ENCODE results near the gene CAMTA1. TPM values are rescaled to one million over a fixed set of nuclear protein-coding genes. Genes with fewer than 3 reads are reported as not detected.

CAMTA1 gene
- total and polyA plus RNA-seq, 9 of the 15 experiments (the other 6 are each of a cell fraction or from before 2014, with no cell fraction given): 43.9 to 161 (median 65.9) TPM

DNA sequence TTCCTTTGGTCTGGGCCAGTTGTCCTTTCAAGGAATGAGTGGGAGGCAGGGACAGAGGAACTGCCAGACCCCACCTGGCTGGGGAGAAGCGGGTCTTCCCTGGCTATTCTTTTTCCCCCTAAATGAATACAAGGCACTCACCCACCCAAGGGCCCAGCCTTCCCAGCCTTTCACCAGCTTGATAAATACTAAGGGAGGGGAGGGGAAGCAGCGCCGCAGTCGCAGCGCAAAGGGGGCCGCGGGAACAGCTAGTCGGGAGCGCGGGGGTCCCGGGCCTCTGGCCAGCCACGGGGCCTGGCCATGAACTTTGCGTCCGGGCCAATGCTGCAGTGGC lies 894.6 kb downstream of the CAMTA1 start (continued):
- TF ChIP-seq, protein P1, sequence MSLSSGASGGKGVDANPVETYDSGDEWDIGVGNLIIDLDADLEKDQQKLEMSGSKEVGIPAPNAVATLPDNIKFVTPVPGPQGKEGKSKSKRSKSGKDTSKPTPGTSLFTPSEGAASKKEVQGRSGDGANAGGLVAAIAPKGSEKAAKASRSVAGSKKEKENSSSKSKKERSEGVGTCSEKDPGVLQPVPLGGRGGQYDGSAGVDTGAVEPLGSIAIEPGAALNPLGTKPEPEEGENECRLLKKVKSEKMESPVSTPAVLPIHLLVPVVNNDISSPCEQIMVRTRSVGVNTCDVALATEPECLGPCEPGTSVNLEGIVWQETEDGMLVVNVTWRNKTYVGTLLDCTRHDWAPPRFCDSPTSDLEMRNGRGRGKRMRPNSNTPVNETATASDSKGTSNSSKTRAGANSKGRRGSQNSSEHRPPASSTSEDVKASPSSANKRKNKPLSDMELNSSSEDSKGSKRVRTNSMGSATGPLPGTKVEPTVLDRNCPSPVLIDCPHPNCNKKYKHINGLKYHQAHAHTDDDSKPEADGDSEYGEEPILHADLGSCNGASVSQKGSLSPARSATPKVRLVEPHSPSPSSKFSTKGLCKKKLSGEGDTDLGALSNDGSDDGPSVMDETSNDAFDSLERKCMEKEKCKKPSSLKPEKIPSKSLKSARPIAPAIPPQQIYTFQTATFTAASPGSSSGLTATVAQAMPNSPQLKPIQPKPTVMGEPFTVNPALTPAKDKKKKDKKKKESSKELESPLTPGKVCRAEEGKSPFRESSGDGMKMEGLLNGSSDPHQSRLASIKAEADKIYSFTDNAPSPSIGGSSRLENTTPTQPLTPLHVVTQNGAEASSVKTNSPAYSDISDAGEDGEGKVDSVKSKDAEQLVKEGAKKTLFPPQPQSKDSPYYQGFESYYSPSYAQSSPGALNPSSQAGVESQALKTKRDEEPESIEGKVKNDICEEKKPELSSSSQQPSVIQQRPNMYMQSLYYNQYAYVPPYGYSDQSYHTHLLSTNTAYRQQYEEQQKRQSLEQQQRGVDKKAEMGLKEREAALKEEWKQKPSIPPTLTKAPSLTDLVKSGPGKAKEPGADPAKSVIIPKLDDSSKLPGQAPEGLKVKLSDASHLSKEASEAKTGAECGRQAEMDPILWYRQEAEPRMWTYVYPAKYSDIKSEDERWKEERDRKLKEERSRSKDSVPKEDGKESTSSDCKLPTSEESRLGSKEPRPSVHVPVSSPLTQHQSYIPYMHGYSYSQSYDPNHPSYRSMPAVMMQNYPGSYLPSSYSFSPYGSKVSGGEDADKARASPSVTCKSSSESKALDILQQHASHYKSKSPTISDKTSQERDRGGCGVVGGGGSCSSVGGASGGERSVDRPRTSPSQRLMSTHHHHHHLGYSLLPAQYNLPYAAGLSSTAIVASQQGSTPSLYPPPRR (CRISPR knock-in tag; IDR thresholded peaks at IDR 0.05; ENCODE audit: borderline replicate concordance): no peak

- H3K9ac ChIP-seq (ENCODE audit: insufficient read depth in 1 of 2, low read depth in 2 of 2, low read length in 2 of 2): peak overlapping the region in 1 of 2 experiments; percentile 55; a peak in 1 of 4 replicates
- H2AFZ ChIP-seq (ENCODE audit: low read depth, low read length): no peak overlapping the region
- 6% methylated on average over 72 of the region's 89 CpGs for WGBS (ENCODE audit: insufficient coverage, low coverage, missing lambda C conversion rate)
- DNase-seq (ENCODE audit: extremely low read depth in 1 of 4, low spot score in 3 of 4) (peak; percentile 18 to 75 (median 60)), ATAC-seq (peak; percentile 68), FAIRE-seq (no peak)
- H3K27me3 ChIP-seq (ENCODE audit: control insufficient read depth in 2 of 2, insufficient read depth in 2 of 2, low read length in 2 of 2): peaks cover 75 to 98% of the 10 kb centered on the region in 2 experiments
- peaks cover 0 to 18% of the 10 kb centered on the region in 2 experiments; a peak in 2 of 5 replicates for H3K4me1 ChIP-seq (replicated peaks in 1 of 2; ENCODE audit: control insufficient read depth in 2 of 2, insufficient read depth in 2 of 2, low read length in 2 of 2)
- in situ Hi-C loops (cut with MboI): loop anchor here (5.0 kb wide), 1 partner anchor 222 kb away; no protein-coding TSS in a partner anchor
- POLR2A ChIA-PET: interaction anchor here (0.8 to 1.6 kb wide), 2 partner anchors 17 to 206 kb away, joined by 3 read pairs; no protein-coding TSS in a partner anchor
- peak overlapping the region; percentile 41; the same call in 1 of the 2 replicates for H3K4me2 ChIP-seq (ENCODE audit: insufficient read depth, low read length)
- no peaks in the 10 kb centered on the region for H3K36me3 ChIP-seq (ENCODE audit: control insufficient read depth, insufficient read depth, low read length)
- intact Hi-C loops (cut with micrococcal nuclease): no loop called here
- no TSS peak for BruUV-seq (replicated peaks)
- CTCF ChIA-PET (ENCODE audit: low intra/inter-chr PET ratio): no interaction called here
- no peaks in the 10 kb centered on the region for H3K9me1 ChIP-seq (ENCODE audit: control insufficient read depth, insufficient read depth, low read length)
- H3K79me2 ChIP-seq (ENCODE audit: control insufficient read depth, insufficient read depth, low read length): no peaks in the 10 kb centered on the region
- no peaks in the 10 kb centered on the region for H3K9me3 ChIP-seq (replicated peaks; ENCODE audit: control insufficient read depth, insufficient read depth, low read depth, low read length)
- peaks cover 30% of the 10 kb centered on the region for H4K20me1 ChIP-seq (replicated peaks; ENCODE audit: control insufficient read depth, insufficient read depth, low read length)
- H3K4me3 ChIP-seq: peak overlapping the region; percentile 34
- H3K27ac ChIP-seq (ENCODE audit: extremely low read depth, low read depth, low read length): no peak overlapping the region
- TF ChIP-seq NRF1 (conservative IDR thresholded peaks at IDR 0.05 in 1 of 2, IDR thresholded peaks at IDR 0.05 in 1 of 2) (peak; percentile 69), SAFB (IDR thresholded peaks at IDR 0.05; ENCODE audit: borderline replicate concordance, low read depth, low read length) (0 out of 2 replicates have a peak, but pooled peaks have one; percentile 29), L3MBTL2 (IDR thresholded peaks at IDR 0.05) (0 out of 2 replicates have a peak, but pooled peaks have one; percentile 26), VEZF1 (CRISPR knock-in tag; IDR thresholded peaks at IDR 0.05) (0 out of 2 replicates have a peak, but pooled peaks have one; percentile 26), PCBP1 (IDR thresholded peaks at IDR 0.05; ENCODE audit: low read depth, low read length, poor library complexity, severe bottlenecking) (peak; percentile 51), UBTF (IDR thresholded peaks at IDR 0.05; ENCODE audit: borderline replicate concordance in 1 of 2, low read depth in 2 of 2, low read length in 2 of 2) (0 out of 4 replicates have a peak, but pooled peaks of 1 of the 2 experiments have one; percentile 24), PHF8 (IDR thresholded peaks at IDR 0.05; ENCODE audit: borderline replicate concordance, low read length) (peak; percentile 34; the same call in 1 of the 2 replicates), CBX3 (IDR thresholded peaks at IDR 0.05; ENCODE audit: borderline replicate concordance in 1 of 2, low read length in 2 of 2) (no peak)
Observed at GRCh38 chr1:7680207-7680954, 895.1 kb downstream of the CAMTA1 start.
